Ovary (tissue), 9 donors: ENCODE data around the gene GUCA2A. TPM values are rescaled to one million over a fixed set of nuclear protein-coding genes. Genes with fewer than 3 reads are reported as not detected.

ENCODE experiments used
- DNase-seq, 5 donors: peaks; one replicate each; pipeline ENCODE4 v3.0.0-alpha.2; 2019 to 2020
- H3K27ac ChIP-seq, 2 donors: fragments of 200-600 bp; one replicate each; pipeline versions ENCODE4 v1.5.1 to v1.8.0; 2019 to 2022
- H3K27me3 ChIP-seq: fragments of 200-600 bp; one replicate; pipeline ENCODE4 v1.8.0; 2022
- H3K36me3 ChIP-seq: fragments of 200-600 bp; sonication (generic); one replicate; pipeline ENCODE4 v1.5.1; 2019
- H3K4me1 ChIP-seq: one replicate; pipeline ENCODE4 v1.8.1; 2013; ENCODE audit warnings: mild to moderate bottlenecking, moderate library complexity; ENCODE audit not compliant: insufficient read depth
- H3K4me3 ChIP-seq: fragments of 200-600 bp; sonication (generic); one replicate; pipeline ENCODE4 v1.5.1; 2017
- H3K9me3 ChIP-seq, 2 donors: fragments of 200-600 bp in 1 of 2; sonication (generic) in 1 of 2; one replicate each; pipeline versions ENCODE4 v1.5.1 to v1.8.1; 2013 to 2019; ENCODE audit warnings: mild to moderate bottlenecking in 1 of 2, moderate library complexity in 1 of 2
- CTCF ChIP-seq, 3 donors: fragments of 450-650 bp in 2 of 3; fragments of 200-600 bp in 1 of 3; IDR thresholded peaks; one replicate each; pipeline versions ENCODE4 v1.5.1 to v1.8.0; 2016 to 2022; ENCODE audit warnings: antibody characterized with exemption in 3 of 3, mild to moderate bottlenecking in 1 of 3
- EP300 ChIP-seq: sonication (generic); formaldehyde crosslinking; IDR thresholded peaks from one replicate; pipeline ENCODE4 v1.6.1; 2017; ENCODE audit warnings: antibody characterized with exemption
- POLR2A ChIP-seq: fragments of 450-650 bp; IDR thresholded peaks from one replicate; pipeline ENCODE4 v1.6.1; 2017; ENCODE audit warnings: antibody characterized with exemption, mild to moderate bottlenecking, moderate library complexity
- WGBS, 3 donors: extraction: QIAGEN DNeasy Blood & Tissue Kit in 1 of 3; methylation state at CpG; one replicate each; pipeline versions ENCODE4 v1.1.5 to v1.1.7; 2013 to 2017; 5-methylcytosine and 5-hydroxymethylcytosine counted together
- intact Hi-C, 4 donors: fragments of 100-400 bp; cut with DNase I; formaldehyde crosslinking; loops; one replicate each; pipeline versions ENCODE4 v1.11.0 to v1.15.1; 2022 to 2023
- polyA plus RNA-seq, 2 donors: library from polyadenylated mRNA; stranded (reverse); fragments of 200-250 nt in 1 of 2; fragments of 350-450 nt in 1 of 2; fragmentation: Illumina TruSeq in 1 of 2; extraction: RNeasy Lipid Tissue Mini Kit (QIAGEN cat#74804) in 1 of 2; gene quantifications; one replicate each; pipeline ENCODE4 v1.2.3, GENCODE V29; 2013 to 2014
- total RNA-seq, 7 donors: library from RNA; depleted of rRNA in 2 of 7; stranded (reverse); fragments of >200 nt in 2 of 7; fragmentation: NEBNext Ultra II Directional in 3 of 7; extraction: Animal tissue kit (Norgen Biotek cat#: 25700) in 3 of 7; gene quantifications; one replicate each; pipeline versions ENCODE4 v1.1.0 to v1.2.4, GENCODE V29; 2016 to 2023
- donor health status: DM: no; HTN: no; CAD: no; lungs with moderate emphysema.
- donor health status: DM: no; HTN: no; CAD: no.
- donor health status: Bipolar disorder and iron deficiency.
- donor health status: DM: yes; HTN: yes; CAD: no.
- donor health status: DM: no; HTN: no; CAD: no.
- donor health status: DM: yes; HTN: yes; CAD: no.

The GUCA2A gene
- total and polyA plus RNA-seq, 9 donors = 7.7 TPM; not detected in 8

DNA sequence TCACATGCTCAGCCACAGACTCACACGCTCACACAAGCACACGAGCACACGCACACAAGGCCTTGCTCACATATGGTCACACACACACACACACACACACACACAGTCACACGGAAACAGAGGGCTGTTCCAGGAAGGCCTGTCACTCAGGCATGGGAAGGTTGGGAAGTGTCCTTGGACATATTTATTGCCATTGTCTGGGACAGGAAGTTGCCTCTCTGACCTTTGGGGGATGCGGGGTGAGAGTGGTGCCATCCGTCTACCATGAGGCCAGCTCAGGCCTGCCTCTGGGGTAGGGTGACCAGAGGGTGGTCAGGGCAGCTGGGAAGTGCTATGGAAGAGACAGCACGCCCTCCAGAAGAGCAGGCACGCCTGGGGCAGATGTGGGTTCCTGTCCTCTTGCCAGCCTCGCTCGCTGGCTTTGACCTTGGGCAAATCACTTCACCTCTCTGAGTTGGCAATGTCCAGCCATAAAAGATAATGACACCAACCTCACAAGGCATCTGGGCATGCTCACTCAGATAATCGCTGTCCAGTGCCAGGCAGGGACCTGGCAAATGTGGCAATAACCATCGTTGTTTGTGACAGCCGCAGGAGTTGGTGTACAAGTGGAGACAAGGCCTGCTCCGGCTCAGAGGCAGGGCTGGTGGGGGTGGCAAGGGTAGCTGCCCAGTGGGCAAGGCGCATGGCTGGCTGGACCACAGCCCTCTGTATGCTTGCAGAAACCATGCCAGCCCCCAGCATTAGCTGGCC lies 8.0 kb upstream of the GUCA2A start:
- Histone ChIP-seq H3K27ac (no peak overlapping the region), H3K27me3 (no peaks in the 10 kb centered on the region), H3K36me3 (no peaks in the 10 kb centered on the region), H3K4me3 (no peak overlapping the region), H3K9me3 (no peaks in the 10 kb centered on the region), H3K4me1 (peaks cover 5% of the 10 kb centered on the region)
- WGBS, 3 donors = 50 to 64% (median 59%) methylated on average over 15 of the region's 15 CpGs
- intact Hi-C loops = loop anchor here (10.0 kb wide), 3 partner anchors 162 to 598 kb away; partner anchors contain the start of gene FOXJ3 (in 1 of the 4)
- TF ChIP-seq POLR2A (no peak), EP300 (no peak), CTCF (IDR thresholded peaks at IDR 0.05) (no peak)
- no peak for DNase-seq

GRCh38 chr1:42171679-42172266 lies 7.2 kb upstream of the GUCA2A start:
- no peak overlapping the region for H3K4me3 ChIP-seq
- no peaks in the 10 kb centered on the region for H3K36me3 ChIP-seq
- intact Hi-C loops = loop anchor here (10.0 kb wide), 3 partner anchors 163 to 597 kb away; partner anchors contain the start of gene FOXJ3 (in 1 of the 4)
- no peaks in the 10 kb centered on the region for H3K27me3 ChIP-seq
- WGBS, 3 donors = 55 to 63% (median 59%) methylated on average over 6 of the region's 6 CpGs
- no peak for TF ChIP-seq EP300
- no peak for TF ChIP-seq POLR2A
- no peak for TF ChIP-seq CTCF (IDR thresholded peaks at IDR 0.05)
- no peak for DNase-seq
- H3K27ac ChIP-seq = no peak overlapping the region
- H3K9me3 ChIP-seq = no peaks in the 10 kb centered on the region
- H3K4me1 ChIP-seq = peaks cover 3% of the 10 kb centered on the region

- no peak for DNase-seq
- H3K36me3 ChIP-seq = no peaks in the 10 kb centered on the region
- intact Hi-C loops = loop anchor here (10.0 kb wide), 3 partner anchors 164 to 596 kb away; partner anchors contain the start of gene FOXJ3 (in 1 of the 4)
- no peaks in the 10 kb centered on the region for H3K9me3 ChIP-seq
- no peaks in the 10 kb centered on the region for H3K27me3 ChIP-seq
- H3K27ac ChIP-seq = no peak overlapping the region
- 27 to 33% (median 27%) methylated on average over 17 of the region's 17 CpGs for WGBS, 3 donors
- H3K4me3 ChIP-seq = no peak overlapping the region
- TF ChIP-seq EP300 (no peak), POLR2A (no peak), CTCF (IDR thresholded peaks at IDR 0.05) (no peak)
- peaks cover 3% of the 10 kb centered on the region for H3K4me1 ChIP-seq
These were observed 6.5 kb upstream of the GUCA2A start for GRCh38 chr1:42170779-42171621.

GRCh38 chr1:42168763-42169162 lies 4.2 kb upstream of the GUCA2A start:
- H3K4me3 ChIP-seq = no peak overlapping the region
- WGBS, 3 donors = 96 to 98% (median 98%) methylated on average over 3 of the region's 3 CpGs
- TF ChIP-seq EP300 = no peak
- intact Hi-C loops = no loop called here
- no peaks in the 10 kb centered on the region for H3K9me3 ChIP-seq
- no peak for DNase-seq
- H3K36me3 ChIP-seq = no peaks in the 10 kb centered on the region
- H3K27me3 ChIP-seq = no peaks in the 10 kb centered on the region
- H3K4me1 ChIP-seq = peaks cover 3% of the 10 kb centered on the region
- H3K27ac ChIP-seq = no peak overlapping the region
